ENCODE results near the gene CDK18.

CDK18 gene

GRCh38 chr1:205570173-205570501 is 65.7 kb downstream of the CDK18 start:
- no peak for DNase-seq (ENCODE audit: low read depth in 2 of 2)
- H3K4me3 ChIP-seq (replicated peaks in 1 of 2; ENCODE audit: low read depth in 2 of 2, low read length in 2 of 2): no peak overlapping the region
- TF ChIP-seq CTCF (IDR thresholded peaks at IDR 0.05; ENCODE audit: low read depth, low read length): no peak

GRCh38 chr1:205570796-205571537 is 66.5 kb downstream of the CDK18 start:
- DNase-seq (ENCODE audit: low read depth in 2 of 2): no peak
- TF ChIP-seq CTCF (IDR thresholded peaks at IDR 0.05; ENCODE audit: low read depth, low read length): no peak
- H3K4me3 ChIP-seq (replicated peaks in 1 of 2; ENCODE audit: low read depth in 2 of 2, low read length in 2 of 2): no peak overlapping the region

GRCh38 chr1:205571747-205572146 is 67.3 kb downstream of the CDK18 start:
- no peak overlapping the region for H3K4me3 ChIP-seq (replicated peaks in 1 of 2; ENCODE audit: low read depth in 2 of 2, low read length in 2 of 2)
- TF ChIP-seq CTCF (IDR thresholded peaks at IDR 0.05; ENCODE audit: low read depth, low read length): no peak
- no peak for DNase-seq (ENCODE audit: low read depth in 2 of 2)

- H3K4me3 ChIP-seq (replicated peaks in 1 of 2; ENCODE audit: low read depth in 2 of 2, low read length in 2 of 2): no peak overlapping the region
- no peak for DNase-seq (ENCODE audit: low read depth in 2 of 2)
- no peak for TF ChIP-seq CTCF (IDR thresholded peaks at IDR 0.05; ENCODE audit: low read depth, low read length)
Observed at GRCh38 chr1:205572421-205572820, 68.0 kb downstream of the CDK18 start.

GRCh38 chr1:205575294-205575885 is 70.9 kb downstream of the CDK18 start:
- no peak overlapping the region for H3K4me3 ChIP-seq (replicated peaks in 1 of 2; ENCODE audit: low read depth in 2 of 2, low read length in 2 of 2)
- TF ChIP-seq CTCF (IDR thresholded peaks at IDR 0.05; ENCODE audit: low read depth, low read length): no peak
- DNase-seq (ENCODE audit: low read depth in 2 of 2): no peak

GRCh38 chr1:205576011-205576410 is 71.5 kb downstream of the CDK18 start:
- TF ChIP-seq CTCF (IDR thresholded peaks at IDR 0.05; ENCODE audit: low read depth, low read length): no peak
- H3K4me3 ChIP-seq (replicated peaks in 1 of 2; ENCODE audit: low read depth in 2 of 2, low read length in 2 of 2): no peak overlapping the region
- no peak for DNase-seq (ENCODE audit: low read depth in 2 of 2)
